WI38 (cell line): ENCODE data around the gene GPR31.

Source experiments
- H3K4me3 ChIP-seq: 2 replicates; pipeline ENCODE4 v1.5.1; 2011; ENCODE audit warnings: low read depth, mild to moderate bottlenecking, control low read depth, low read length
- TF ChIP-seq, protein P1 (sequence below): IDR thresholded peaks from 2 replicates; pipeline ENCODE4 v1.5.1; 2012; ENCODE audit warnings: low read depth, mild to moderate bottlenecking, control low read depth, low read length

GPR31 gene

GRCh38 chr6:167125855-167126349, 31.9 kb downstream of the GPR31 start:
- H3K4me3 ChIP-seq = no peak overlapping the region

GRCh38 chr6:167125410-167125809, 32.4 kb downstream of the GPR31 start:
- no peak overlapping the region for H3K4me3 ChIP-seq
- TF ChIP-seq, protein P1, sequence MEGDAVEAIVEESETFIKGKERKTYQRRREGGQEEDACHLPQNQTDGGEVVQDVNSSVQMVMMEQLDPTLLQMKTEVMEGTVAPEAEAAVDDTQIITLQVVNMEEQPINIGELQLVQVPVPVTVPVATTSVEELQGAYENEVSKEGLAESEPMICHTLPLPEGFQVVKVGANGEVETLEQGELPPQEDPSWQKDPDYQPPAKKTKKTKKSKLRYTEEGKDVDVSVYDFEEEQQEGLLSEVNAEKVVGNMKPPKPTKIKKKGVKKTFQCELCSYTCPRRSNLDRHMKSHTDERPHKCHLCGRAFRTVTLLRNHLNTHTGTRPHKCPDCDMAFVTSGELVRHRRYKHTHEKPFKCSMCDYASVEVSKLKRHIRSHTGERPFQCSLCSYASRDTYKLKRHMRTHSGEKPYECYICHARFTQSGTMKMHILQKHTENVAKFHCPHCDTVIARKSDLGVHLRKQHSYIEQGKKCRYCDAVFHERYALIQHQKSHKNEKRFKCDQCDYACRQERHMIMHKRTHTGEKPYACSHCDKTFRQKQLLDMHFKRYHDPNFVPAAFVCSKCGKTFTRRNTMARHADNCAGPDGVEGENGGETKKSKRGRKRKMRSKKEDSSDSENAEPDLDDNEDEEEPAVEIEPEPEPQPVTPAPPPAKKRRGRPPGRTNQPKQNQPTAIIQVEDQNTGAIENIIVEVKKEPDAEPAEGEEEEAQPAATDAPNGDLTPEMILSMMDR = no peak

More at GRCh38 chr6:167125855-167126349, 31.9 kb downstream of the GPR31 start:
- TF ChIP-seq, protein P1 = no peak

DNA sequence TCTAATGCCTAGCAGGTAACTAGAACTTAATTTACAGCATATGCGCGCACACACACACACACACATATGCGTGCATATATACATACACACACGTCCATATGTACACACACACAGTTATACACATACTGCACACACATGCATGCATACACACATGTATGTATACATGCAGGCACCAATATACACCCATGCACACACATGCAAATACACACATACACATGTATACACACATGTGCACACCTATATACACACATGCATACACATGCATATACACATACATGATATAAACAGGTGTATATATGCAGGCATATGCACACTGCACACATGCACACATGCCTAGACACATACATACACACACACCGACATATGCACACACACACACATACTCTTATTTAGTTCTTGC, 33.0 kb downstream of the GPR31 start:
- TF ChIP-seq, protein P1 = no peak
- no peak overlapping the region for H3K4me3 ChIP-seq

GRCh38 chr6:167122827-167123657, 34.7 kb downstream of the GPR31 start, which contains the start of gene CCR6:
TSS of gene CCR6 (plus strand) at chr6:167123096. CDS start at chr6:167136135, 13,039 bp downstream.
- no peak within 1 kb of the TSS for H3K4me3 ChIP-seq
- TF ChIP-seq, protein P1 = no peak

GRCh38 chr6:167122041-167122826, 35.5 kb downstream of the GPR31 start:
- H3K4me3 ChIP-seq = no peak overlapping the region
- TF ChIP-seq, protein P1 = no peak

DNA sequence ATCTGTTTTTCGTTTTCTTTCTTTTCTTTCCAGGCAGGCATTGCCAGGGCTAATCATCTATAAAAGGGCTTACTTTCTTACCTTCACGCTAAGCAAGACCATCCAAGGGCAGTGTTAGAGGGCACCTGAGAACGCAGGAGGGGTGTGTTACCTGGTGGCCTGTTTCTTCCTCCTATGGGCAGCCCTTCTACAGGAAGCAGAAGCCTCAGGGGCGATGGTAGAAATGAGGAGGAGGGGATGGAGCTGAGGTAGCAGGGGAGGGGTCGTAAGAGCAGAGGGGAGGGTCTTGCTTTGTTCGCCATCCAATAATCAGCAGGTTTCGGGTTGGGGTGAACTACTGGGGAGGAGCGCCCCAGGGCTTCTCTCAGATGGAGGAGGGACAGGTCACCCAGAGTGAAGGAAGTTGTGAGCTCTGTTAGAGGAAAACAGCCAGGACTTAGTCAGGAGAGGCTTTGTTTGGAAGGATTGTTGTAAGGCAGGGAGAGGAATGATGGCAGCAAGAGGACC, 36.4 kb downstream of the GPR31 start:
- no peak overlapping the region for H3K4me3 ChIP-seq
- TF ChIP-seq, protein P1 = no peak
